ENCODE results near the gene SHD. TPM values are rescaled to one million over a fixed set of nuclear protein-coding genes. Genes with fewer than 3 reads are reported as not detected.
A peak's percentile ranks its signal among the peaks of the same experiment; 100 is the strongest.
"Not testable (repeated sequence)": the region's sequence is repeated elsewhere in the genome, so short reads cannot be mapped to it uniquely, and the experiment has no call there.

SHD gene
- total and polyA plus RNA-seq, 9 of the 15 experiments (the other 6 are each of a cell fraction or from before 2014, with no cell fraction given) = 0.05 to 0.62 (median 0.15) TPM; not detected in 5

- TF ChIP-seq ZNF764 (CRISPR knock-in tag; IDR thresholded peaks at IDR 0.05; ENCODE audit: low read depth) = no peak
Measured at GRCh38 chr19:4272894-4273293, 6.2 kb upstream of the SHD start (continued).

- WGBS (ENCODE audit: insufficient coverage, low coverage, missing lambda C conversion rate) = 82% methylated on average over 6 of the region's 6 CpGs
- H4K20me1 ChIP-seq (replicated peaks; ENCODE audit: control insufficient read depth, insufficient read depth, low read length); H3K9me3 ChIP-seq (replicated peaks; ENCODE audit: control insufficient read depth, insufficient read depth, low read depth, low read length); CTCF ChIA-PET (ENCODE audit: low intra/inter-chr PET ratio); H3K9me1 ChIP-seq (ENCODE audit: control insufficient read depth, insufficient read depth, low read length); H3K27ac ChIP-seq (ENCODE audit: extremely low read depth, low read depth, low read length); FAIRE-seq; H3K4me3 ChIP-seq; DNase-seq (ENCODE audit: extremely low read depth in 1 of 4, low spot score in 3 of 4); intact Hi-C loops (cut with micrococcal nuclease); H3K36me3 ChIP-seq (ENCODE audit: control insufficient read depth, insufficient read depth, low read length); H3K4me2 ChIP-seq (ENCODE audit: insufficient read depth, low read length); ATAC-seq; H3K9ac ChIP-seq (ENCODE audit: insufficient read depth in 1 of 2, low read depth in 2 of 2, low read length in 2 of 2); H3K79me2 ChIP-seq (ENCODE audit: control insufficient read depth, insufficient read depth, low read length); H2AFZ ChIP-seq (ENCODE audit: low read depth, low read length); H3K27me3 ChIP-seq (ENCODE audit: control insufficient read depth in 2 of 2, insufficient read depth in 2 of 2, low read length in 2 of 2); BruUV-seq (replicated peaks): not testable (repeated sequence)
- POLR2A ChIA-PET = interaction anchor here (1.1 kb wide), 1 partner anchor 145 kb away, joined by 3 read pairs; no protein-coding TSS in a partner anchor
- H3K4me1 ChIP-seq (replicated peaks in 1 of 2; ENCODE audit: control insufficient read depth in 2 of 2, insufficient read depth in 2 of 2, low read length in 2 of 2) = peaks cover 0 to 12% of the 10 kb centered on the region in 2 experiments; a peak in 4 of 5 replicates
- in situ Hi-C loops (cut with MboI) = loop anchor here (5.0 to 10.0 kb wide), 2 partner anchors 70 to 243 kb away; partner anchors contain the start of genes MPND and PLIN4
Measured at GRCh38 chr19:4274321-4274686, 4.8 kb upstream of the SHD start.

- intact Hi-C loops (cut with micrococcal nuclease) (no loop called here), in situ Hi-C loops (cut with MboI) (loop anchor here (10.0 kb wide), 1 partner anchor 68 kb away; the partner anchor contains the start of gene MPND)
- peak in 3 of 4 experiments; percentile 24 to 40 (median 39) for DNase-seq (ENCODE audit: extremely low read depth in 1 of 4, low spot score in 3 of 4)
- H3K27ac ChIP-seq (ENCODE audit: extremely low read depth, low read depth, low read length) = no peak overlapping the region
- WGBS (ENCODE audit: insufficient coverage, low coverage, missing lambda C conversion rate) = 10% methylated on average over 16 of the region's 16 CpGs
- no peak for FAIRE-seq
- no peaks in the 10 kb centered on the region for H3K79me2 ChIP-seq (ENCODE audit: control insufficient read depth, insufficient read depth, low read length)
- no peaks in the 10 kb centered on the region for H4K20me1 ChIP-seq (replicated peaks; ENCODE audit: control insufficient read depth, insufficient read depth, low read length)
- no peaks in the 10 kb centered on the region for H3K36me3 ChIP-seq (ENCODE audit: control insufficient read depth, insufficient read depth, low read length)
- H3K4me3 ChIP-seq = no peak overlapping the region
- no peaks in the 10 kb centered on the region for H3K9me1 ChIP-seq (ENCODE audit: control insufficient read depth, insufficient read depth, low read length)
- no peaks in the 10 kb centered on the region for H3K9me3 ChIP-seq (replicated peaks; ENCODE audit: control insufficient read depth, insufficient read depth, low read depth, low read length)
- no TSS peak for BruUV-seq (replicated peaks)
- H3K27me3 ChIP-seq (ENCODE audit: control insufficient read depth in 2 of 2, insufficient read depth in 2 of 2, low read length in 2 of 2) = peaks cover 9 to 17% of the 10 kb centered on the region in 2 experiments; a peak in 4 of 5 replicates
- CTCF ChIA-PET (ENCODE audit: low intra/inter-chr PET ratio) = no interaction called here
- H2AFZ ChIP-seq (ENCODE audit: low read depth, low read length) = no peak overlapping the region; the same call in 1 of the 2 replicates
- no peak overlapping the region for H3K4me2 ChIP-seq (ENCODE audit: insufficient read depth, low read length)
- 0 out of 4 replicates have a peak overlapping the region, but pooled peaks of 1 of the 2 experiments have one; percentile 31 for H3K9ac ChIP-seq (ENCODE audit: insufficient read depth in 1 of 2, low read depth in 2 of 2, low read length in 2 of 2)
- ATAC-seq = no peak
- POLR2A ChIA-PET = interaction anchor here (0.6 to 1.6 kb wide), 4 partner anchors 10 to 20 kb away, joined by 3 to 4 read pairs (median 3); no protein-coding TSS in a partner anchor
- peaks cover 0 to 22% of the 10 kb centered on the region in 2 experiments; a peak in 4 of 5 replicates for H3K4me1 ChIP-seq (replicated peaks in 1 of 2; ENCODE audit: control insufficient read depth in 2 of 2, insufficient read depth in 2 of 2, low read length in 2 of 2)
- TF ChIP-seq REST (IDR thresholded peaks at IDR 0.05; ENCODE audit: borderline replicate concordance) = no peak
- TF ChIP-seq REST (CRISPR knock-in tag; IDR thresholded peaks at IDR 0.05; ENCODE audit: low read depth) = no peak
- no peak for TF ChIP-seq TEAD4 (IDR thresholded peaks at IDR 0.05; ENCODE audit: low read length)
- no peak for TF ChIP-seq TEAD4 (CRISPR knock-in tag; IDR thresholded peaks at IDR 0.05; ENCODE audit: borderline replicate concordance)
Measured at GRCh38 chr19:4277191-4277696, 1.8 kb upstream of the SHD start.
